Activated CD4-positive, alpha-beta T cell treated with anti-CD3 and anti-CD28 coated beads, Interleukin-2, amount 50 U/mL, for 4 hours (primary cell): ENCODE measurements around the gene C20orf144.

ENCODE experiments used
- DNase-seq, 2 experiments: peaks; one replicate each; pipeline ENCODE4 v3.0.0-alpha.2; 2020

Gene C20orf144

GRCh38 chr20:33666293-33667244 lies 4.4 kb downstream of the C20orf144 start, which contains the start of gene ACTL10:
Gene ACTL10 (plus strand): TSS chr20:33666943. CDS start chr20:33667498, 555 bp downstream.
- DNase-seq = peak; percentile 66 to 69

- peak; percentile 23 to 28 for DNase-seq
Measured at GRCh38 chr20:33667245-33667675, 5.1 kb downstream of the C20orf144 start.

- DNase-seq = peak; percentile 64 to 70
Measured at GRCh38 chr20:33667676-33668465, 5.7 kb downstream of the C20orf144 start.

- DNase-seq = no peak
Measured at GRCh38 chr20:33668466-33669155, 6.5 kb downstream of the C20orf144 start.

GRCh38 chr20:33669224-33669623 lies 7.1 kb downstream of the C20orf144 start:
- DNase-seq = no peak

- DNase-seq = no peak
Measured at GRCh38 chr20:33669873-33670640, 7.9 kb downstream of the C20orf144 start.

GRCh38 chr20:33670715-33671499 lies 8.8 kb downstream of the C20orf144 start:
- DNase-seq = no peak

GRCh38 chr20:33671573-33672288 lies 9.6 kb downstream of the C20orf144 start:
- no peak for DNase-seq

GRCh38 chr20:33672426-33673113 lies 10.4 kb downstream of the C20orf144 start:
- no peak for DNase-seq

GRCh38 chr20:33673114-33673409 lies 10.9 kb downstream of the C20orf144 start:
- DNase-seq = no peak

- DNase-seq = no peak
Measured at GRCh38 chr20:33673410-33674293, 11.5 kb downstream of the C20orf144 start.

- peak in 1 of 2 experiments; percentile 23 for DNase-seq
Measured at GRCh38 chr20:33674294-33675135, 12.4 kb downstream of the C20orf144 start, which contains the start of gene NECAB3. Gene NECAB3 (minus strand): TSS chr20:33674428. CDS start chr20:33674352, 76 bp downstream.

GRCh38 chr20:33675136-33675959 lies 13.2 kb downstream of the C20orf144 start:
- DNase-seq = no peak

- no peak for DNase-seq
Measured at GRCh38 chr20:33676121-33676520, 14.0 kb downstream of the C20orf144 start.

- DNase-seq = no peak
Measured at GRCh38 chr20:33676652-33677645, 14.8 kb downstream of the C20orf144 start.
